Peyer's patch (tissue), 4 donors: Measurements from ENCODE around the gene MGAT5.

Source experiments
- CTCF ChIP-seq, 6 experiments: fragments of 450-650 bp in 4 of 6; fragments of 200-600 bp in 2 of 6; sonication (generic) in 1 of 6; IDR thresholded peaks; one replicate each; pipeline ENCODE4 v1.5.1; 2017 to 2019; ENCODE audit warnings: antibody characterized with exemption in 6 of 6, mild to moderate bottlenecking in 3 of 6, moderate library complexity in 1 of 6
- POLR2A ChIP-seq, 2 donors: fragments of 450-650 bp; IDR thresholded peaks; one replicate each; pipeline ENCODE4 v1.5.1; 2017; ENCODE audit warnings: antibody characterized with exemption in 2 of 2, mild to moderate bottlenecking in 2 of 2, moderate library complexity in 2 of 2

GRCh38 chr2:134453476-134453875 is 199.6 kb downstream of the MGAT5 start:
- TF ChIP-seq CTCF (IDR thresholded peaks at IDR 0.05) = no peak
- TF ChIP-seq POLR2A (IDR thresholded peaks at IDR 0.05) = no peak
